Endometrial microvascular endothelial cells (primary cell): ENCODE results near the gene ZBTB8B. TPM values are rescaled to one million over a fixed set of nuclear protein-coding genes. Genes with fewer than 3 reads are reported as not detected.
"Not testable (repeated sequence)": the region's sequence is repeated elsewhere in the genome, so short reads cannot be mapped to it uniquely, and the experiment has no call there.

Experiments
- in situ Hi-C: cut with HindIII; loops from 2 replicates; pipeline ENCODE4 v1.10.0; 2017; ENCODE audit warnings: low sequenced_read_pairs, low pct_unique_long_range_greater_than_20kb; ENCODE audit errors: inconsistent ontology term
- total RNA-seq: library from RNA; depleted of rRNA; stranded (reverse); fragments of >200 nt; gene quantifications from one replicate; pipeline ENCODE4 v1.2.3, GENCODE V29; 2015; ENCODE audit errors: inconsistent ontology term

Gene ZBTB8B
- total RNA-seq, 1 donor from 2014 or later = not detected

GRCh38 chr1:32465578-32465933 lies 684 bp downstream of the ZBTB8B start:
- in situ Hi-C loops = no loop called here

GRCh38 chr1:32466761-32467160 lies 1.9 kb downstream of the ZBTB8B start:
- in situ Hi-C loops = no loop called here

GRCh38 chr1:32468791-32469190 lies 3.9 kb downstream of the ZBTB8B start:
- in situ Hi-C loops = no loop called here

GRCh38 chr1:32470431-32470830 lies 5.6 kb downstream of the ZBTB8B start:
- in situ Hi-C loops = no loop called here

GRCh38 chr1:32470991-32471694 lies 6.3 kb downstream of the ZBTB8B start:
- in situ Hi-C loops = no loop called here

- in situ Hi-C loops = no loop called here
Measured at GRCh38 chr1:32471695-32472362, 7.0 kb downstream of the ZBTB8B start.

- in situ Hi-C loops = not testable (repeated sequence)
Measured at GRCh38 chr1:32472966-32473365, 8.1 kb downstream of the ZBTB8B start.

- in situ Hi-C loops = no loop called here
Measured at GRCh38 chr1:32474954-32475353, 10.1 kb downstream of the ZBTB8B start.

GRCh38 chr1:32480003-32480402 lies 15.1 kb downstream of the ZBTB8B start:
- in situ Hi-C loops = no loop called here

- in situ Hi-C loops = no loop called here
Measured at GRCh38 chr1:32480761-32481160, 15.9 kb downstream of the ZBTB8B start.

GRCh38 chr1:32481788-32482187 lies 16.9 kb downstream of the ZBTB8B start:
- in situ Hi-C loops = not testable (repeated sequence)

- in situ Hi-C loops = no loop called here
Measured at GRCh38 chr1:32485554-32486255, 20.8 kb downstream of the ZBTB8B start.

- in situ Hi-C loops = no loop called here
Measured at GRCh38 chr1:32486463-32487113, 21.7 kb downstream of the ZBTB8B start.

- in situ Hi-C loops = no loop called here
Measured at GRCh38 chr1:32487182-32487581, 22.3 kb downstream of the ZBTB8B start.

GRCh38 chr1:32489774-32490454 lies 25.0 kb downstream of the ZBTB8B start:
- in situ Hi-C loops = no loop called here

GRCh38 chr1:32491386-32491785 lies 26.5 kb downstream of the ZBTB8B start:
- in situ Hi-C loops = no loop called here

- in situ Hi-C loops = no loop called here
Measured at GRCh38 chr1:32494196-32494595, 29.3 kb downstream of the ZBTB8B start.

GRCh38 chr1:32494711-32495337 lies 30.0 kb downstream of the ZBTB8B start:
- in situ Hi-C loops = no loop called here

GRCh38 chr1:32496127-32496526 lies 31.3 kb downstream of the ZBTB8B start:
- in situ Hi-C loops = no loop called here
